ENCODE data around the gene SREK1IP1. TPM values are rescaled to one million over a fixed set of nuclear protein-coding genes. Genes with fewer than 3 reads are reported as not detected.

SREK1IP1 gene
- total RNA-seq, 2 donors from 2014 or later = 8.5 to 12.1 TPM

DNA sequence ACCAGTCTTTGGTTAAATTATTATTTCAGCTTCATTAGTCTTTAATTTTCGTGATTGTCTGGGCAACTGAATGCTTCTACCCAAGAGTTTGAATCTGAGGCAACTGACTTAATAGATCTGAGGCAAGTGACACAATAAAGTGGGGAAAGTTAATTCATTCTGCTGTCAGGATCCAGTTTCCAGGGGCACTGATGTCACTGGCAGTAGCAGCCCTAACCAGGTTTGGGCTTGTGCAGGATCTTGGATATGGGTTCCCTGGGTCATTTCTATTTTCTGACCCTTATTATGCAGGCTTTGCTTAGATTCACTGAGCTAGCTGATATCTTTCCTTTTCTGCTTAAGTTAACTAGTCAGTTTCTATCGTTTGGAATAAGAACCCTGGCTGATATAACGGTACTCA is 9.6 kb downstream of the SREK1IP1 start:
- peaks cover 0 to 8% of the 10 kb centered on the region in 2 donors for H3K4me1 ChIP-seq (ENCODE audit: control insufficient read depth in 1 of 2, low read depth in 2 of 2)
- no peak overlapping the region for H3K27ac ChIP-seq
- ATAC-seq (ENCODE audit: insufficient number of reproducible peaks, low FRiP score, low read depth) = no peak
- H3K9me3 ChIP-seq = no peaks in the 10 kb centered on the region
- TF ChIP-seq CTCF (IDR thresholded peaks at IDR 0.05) = no peak
- no peak overlapping the region for H3K4me3 ChIP-seq
- DNase-seq (ENCODE audit: low spot score) = no peak
- peaks cover 2% of the 10 kb centered on the region for H3K36me3 ChIP-seq
- H3K27me3 ChIP-seq (replicated peaks; ENCODE audit: insufficient read depth) = no peaks in the 10 kb centered on the region

DNA sequence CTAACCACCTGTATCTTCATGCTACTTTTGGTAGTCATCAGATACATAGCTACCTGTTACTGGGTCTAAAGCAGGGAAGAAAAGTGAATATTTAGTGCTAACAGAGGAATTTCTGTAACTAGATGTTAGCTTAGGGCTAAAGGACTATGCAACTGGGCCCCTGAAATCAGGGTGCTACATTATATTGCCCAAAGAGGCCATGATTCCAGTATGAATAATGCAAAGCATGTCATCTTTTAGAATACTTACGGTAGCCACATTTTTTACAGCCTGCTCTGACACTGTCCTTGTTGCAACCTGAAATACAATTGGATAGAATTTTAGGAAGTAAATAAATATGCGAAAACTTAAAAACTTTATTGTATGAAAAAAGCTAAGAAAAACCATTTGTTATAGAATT is 14.4 kb downstream of the SREK1IP1 start:
- no peak for TF ChIP-seq CTCF (IDR thresholded peaks at IDR 0.05)
- peaks cover 0 to 4% of the 10 kb centered on the region in 2 donors for H3K4me1 ChIP-seq (ENCODE audit: control insufficient read depth in 1 of 2, low read depth in 2 of 2)
- no peak overlapping the region for H3K27ac ChIP-seq
- H3K27me3 ChIP-seq (replicated peaks; ENCODE audit: insufficient read depth) = no peaks in the 10 kb centered on the region
- no peak overlapping the region for H3K4me3 ChIP-seq
- ATAC-seq (ENCODE audit: insufficient number of reproducible peaks, low FRiP score, low read depth) (no peak), DNase-seq (ENCODE audit: low spot score) (no peak)
- H3K9me3 ChIP-seq = no peaks in the 10 kb centered on the region
- peaks cover 4% of the 10 kb centered on the region for H3K36me3 ChIP-seq

- Histone ChIP-seq H3K27ac (no peak overlapping the region), H3K4me3 (no peak overlapping the region), H3K4me1 (ENCODE audit: control insufficient read depth in 1 of 2, low read depth in 2 of 2) (no peaks in the 10 kb centered on the region), H3K9me3 (no peaks in the 10 kb centered on the region), H3K36me3 (peaks cover 4% of the 10 kb centered on the region), H3K27me3 (replicated peaks; ENCODE audit: insufficient read depth) (no peaks in the 10 kb centered on the region)
- no peak for TF ChIP-seq CTCF (IDR thresholded peaks at IDR 0.05)
- DNase-seq (ENCODE audit: low spot score) = no peak
- no peak for ATAC-seq (ENCODE audit: insufficient number of reproducible peaks, low FRiP score, low read depth)
These were observed 19.1 kb downstream of the SREK1IP1 start for GRCh38 chr5:64749385-64749784.

GRCh38 chr5:64746446-64746845 is 22.0 kb downstream of the SREK1IP1 start:
- H3K4me1 ChIP-seq (ENCODE audit: control insufficient read depth in 1 of 2, low read depth in 2 of 2) = no peaks in the 10 kb centered on the region
- ATAC-seq (ENCODE audit: insufficient number of reproducible peaks, low FRiP score, low read depth) (no peak), DNase-seq (ENCODE audit: low spot score) (no peak)
- no peak overlapping the region for H3K4me3 ChIP-seq
- H3K36me3 ChIP-seq = no peaks in the 10 kb centered on the region
- H3K27ac ChIP-seq = no peak overlapping the region
- H3K27me3 ChIP-seq (replicated peaks; ENCODE audit: insufficient read depth) = no peaks in the 10 kb centered on the region
- H3K9me3 ChIP-seq = no peaks in the 10 kb centered on the region
- TF ChIP-seq CTCF (IDR thresholded peaks at IDR 0.05) = no peak

- DNase-seq (ENCODE audit: low spot score) (no peak), ATAC-seq (ENCODE audit: insufficient number of reproducible peaks, low FRiP score, low read depth) (no peak)
- Histone ChIP-seq H3K4me3 (no peak overlapping the region), H3K27me3 (replicated peaks; ENCODE audit: insufficient read depth) (no peaks in the 10 kb centered on the region), H3K4me1 (ENCODE audit: control insufficient read depth in 1 of 2, low read depth in 2 of 2) (no peaks in the 10 kb centered on the region), H3K27ac (no peak overlapping the region), H3K9me3 (no peaks in the 10 kb centered on the region), H3K36me3 (no peaks in the 10 kb centered on the region)
- no peak for TF ChIP-seq CTCF (IDR thresholded peaks at IDR 0.05)
These were observed 23.6 kb downstream of the SREK1IP1 start for GRCh38 chr5:64744914-64745313.
